Activated CD4-positive, alpha-beta memory T cell treated with anti-CD3 and anti-CD28 coated beads for 36 hours (primary cell): Measurements from ENCODE around the gene CYB5D1. TPM values are rescaled to one million over a fixed set of nuclear protein-coding genes. Genes with fewer than 3 reads are reported as not detected.

ENCODE experiments used
- CTCF ChIA-PET: fragments of 350-600 bp; sonication (Branson Sonifier 250); formaldehyde crosslinking; loops from one replicate; lab custom pipeline; 2021; ENCODE audit warnings: antibody characterized with exemption, inconsistent platforms; lab: Charles Lee
- POLR2A ChIA-PET: fragments of 350-600 bp; sonication (Branson Sonifier 250); formaldehyde crosslinking; loops from one replicate; lab custom pipeline; 2021; ENCODE audit warnings: antibody characterized with exemption; lab: Charles Lee
- DNase-seq: peaks from one replicate; pipeline ENCODE4 v3.0.0-alpha.2; 2020
- H3K27ac Mint-ChIP-seq: one replicate; pipeline ENCODE4 v1.8.0; 2021; ENCODE audit warnings: mixed read lengths
- H3K27me3 Mint-ChIP-seq: one replicate; pipeline ENCODE4 v1.8.0; 2021; ENCODE audit warnings: mixed read lengths
- H3K36me3 Mint-ChIP-seq: one replicate; pipeline ENCODE4 v1.8.0; 2021; ENCODE audit warnings: mixed read lengths
- H3K4me1 Mint-ChIP-seq: one replicate; pipeline ENCODE4 v1.8.0; 2021; ENCODE audit warnings: low read depth, mixed read lengths
- H3K4me3 Mint-ChIP-seq: one replicate; pipeline ENCODE4 v1.8.0; 2021; ENCODE audit warnings: mild to moderate bottlenecking, mixed read lengths
- H3K9me3 Mint-ChIP-seq: one replicate; pipeline ENCODE4 v1.8.0; 2021; ENCODE audit warnings: mixed read lengths
- intact Hi-C: fragments of 100-400 bp; cut with micrococcal nuclease; formaldehyde crosslinking; loops from one replicate; pipeline ENCODE4 v1.15.1; 2023
- total RNA-seq, 2 experiments: library from RNA; stranded (reverse); gene quantifications; one replicate each; pipeline ENCODE4 v1.2.3, GENCODE V29; 2021

CYB5D1 gene
- total RNA-seq, 2 experiments from 2014 or later = 6.0 to 6.9 TPM

DNA sequence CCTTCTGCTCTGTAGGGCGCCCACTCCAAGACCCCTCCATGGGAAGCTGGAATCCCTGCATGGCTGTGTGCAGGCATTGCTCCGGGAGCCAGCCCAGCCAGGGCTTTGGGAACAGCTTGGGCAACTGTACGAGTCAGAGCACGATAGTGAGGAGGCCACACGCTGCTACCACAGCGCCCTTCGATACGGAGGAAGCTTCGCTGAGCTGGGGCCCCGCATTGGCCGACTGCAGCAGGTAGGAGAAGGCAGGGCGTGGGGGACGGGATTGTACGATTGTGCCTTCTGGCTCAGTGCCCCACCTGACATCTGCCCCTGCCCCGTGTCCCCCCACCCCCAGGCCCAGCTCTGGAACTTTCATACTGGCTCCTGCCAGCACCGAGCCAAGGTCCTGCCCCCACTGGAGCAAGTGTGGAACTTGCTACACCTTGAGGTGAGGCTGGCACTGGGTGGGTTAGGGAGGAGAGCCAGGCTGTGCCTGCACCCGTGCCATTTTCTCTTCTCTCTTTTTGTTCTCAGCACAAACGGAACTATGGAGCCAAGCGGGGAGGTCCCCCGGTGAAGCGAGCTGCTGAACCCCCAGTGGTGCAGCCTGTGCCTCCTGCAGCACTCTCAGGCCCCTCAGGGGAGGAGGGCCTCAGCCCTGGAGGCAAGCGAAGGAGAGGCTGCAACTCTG lies 11.6 kb upstream of the CYB5D1 start:
- H3K4me1 Mint-ChIP-seq = peaks cover 45% of the 10 kb centered on the region
- ChIA-PET POLR2A (interaction anchor here (1.5 to 1.9 kb wide), 2 partner anchors 9 to 10 kb away, joined by 4 to 20 read pairs; partner anchors contain the start of gene NAA38), CTCF (interaction anchor here (1.1 to 5.4 kb wide), 3 partner anchors 11 to 23 kb away, joined by 3 to 70 read pairs (median 5); partner anchors contain the start of genes KDM6B and NAA38)
- H3K27ac Mint-ChIP-seq = peak overlapping the region; percentile 45
- peaks cover 33% of the 10 kb centered on the region for H3K36me3 Mint-ChIP-seq
- H3K4me3 Mint-ChIP-seq = peak overlapping the region; percentile 85
- no peak for DNase-seq
- H3K27me3 Mint-ChIP-seq = no peaks in the 10 kb centered on the region
- intact Hi-C loops = no loop called here
- H3K9me3 Mint-ChIP-seq = no peaks in the 10 kb centered on the region

DNA sequence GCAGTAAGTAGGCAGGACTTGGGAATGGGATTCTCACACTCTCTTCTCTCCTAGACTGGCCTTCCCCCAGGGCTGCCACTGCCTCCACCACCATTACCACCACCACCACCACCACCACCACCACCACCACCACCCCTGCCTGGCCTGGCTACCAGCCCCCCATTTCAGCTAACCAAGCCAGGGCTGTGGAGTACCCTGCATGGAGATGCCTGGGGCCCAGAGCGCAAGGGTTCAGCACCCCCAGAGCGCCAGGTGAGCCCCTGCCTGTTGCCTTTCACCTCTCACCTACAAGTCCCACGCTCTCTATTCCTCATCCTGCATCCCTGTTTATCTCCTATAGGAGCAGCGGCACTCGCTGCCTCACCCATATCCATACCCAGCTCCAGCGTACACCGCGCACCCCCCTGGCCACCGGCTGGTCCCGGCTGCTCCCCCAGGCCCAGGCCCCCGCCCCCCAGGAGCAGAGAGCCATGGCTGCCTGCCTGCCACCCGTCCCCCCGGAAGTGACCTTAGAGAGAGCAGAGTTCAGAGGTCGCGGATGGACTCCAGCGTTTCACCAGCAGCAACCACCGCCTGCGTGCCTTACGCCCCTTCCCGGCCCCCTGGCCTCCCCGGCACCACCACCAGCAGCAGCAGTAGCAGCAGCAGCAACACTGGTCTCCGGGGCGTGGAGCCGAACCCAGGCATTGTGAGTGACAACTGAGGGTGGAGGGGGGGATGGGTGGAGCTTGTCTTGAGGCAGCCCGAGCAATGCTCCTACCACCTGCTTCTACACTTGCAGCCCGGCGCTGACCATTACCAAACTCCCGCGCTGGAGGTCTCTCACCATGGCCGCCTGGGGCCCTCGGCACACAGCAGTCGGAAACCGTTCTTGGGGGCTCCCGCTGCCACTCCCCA lies 10.8 kb upstream of the CYB5D1 start:
- Mint-ChIP-seq H3K4me3 (peak overlapping the region; percentile 35), H3K36me3 (peaks cover 41% of the 10 kb centered on the region)
- intact Hi-C loops = no loop called here

DNA sequence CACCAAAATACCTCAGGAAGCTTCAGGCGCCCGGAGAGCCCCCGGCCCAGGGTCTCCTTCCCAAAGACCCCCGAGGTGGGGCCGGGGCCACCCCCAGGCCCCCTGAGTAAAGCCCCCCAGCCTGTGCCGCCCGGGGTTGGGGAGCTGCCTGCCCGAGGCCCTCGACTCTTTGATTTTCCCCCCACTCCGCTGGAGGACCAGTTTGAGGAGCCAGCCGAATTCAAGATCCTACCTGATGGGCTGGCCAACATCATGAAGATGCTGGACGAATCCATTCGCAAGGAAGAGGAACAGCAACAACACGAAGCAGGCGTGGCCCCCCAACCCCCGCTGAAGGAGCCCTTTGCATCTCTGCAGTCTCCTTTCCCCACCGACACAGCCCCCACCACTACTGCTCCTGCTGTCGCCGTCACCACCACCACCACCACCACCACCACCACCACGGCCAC lies 9.6 kb upstream of the CYB5D1 start:
- H3K9me3 Mint-ChIP-seq = no peaks in the 10 kb centered on the region
- no peak overlapping the region for H3K27ac Mint-ChIP-seq
- peaks cover 54% of the 10 kb centered on the region for H3K4me1 Mint-ChIP-seq
- H3K4me3 Mint-ChIP-seq = no peak overlapping the region
- no peak for DNase-seq
- H3K27me3 Mint-ChIP-seq = no peaks in the 10 kb centered on the region
- CTCF ChIA-PET = no interaction called here
- POLR2A ChIA-PET = no interaction called here
- intact Hi-C loops = no loop called here
- peaks cover 47% of the 10 kb centered on the region for H3K36me3 Mint-ChIP-seq

More for the DNA sequence above, 10.8 kb upstream of the CYB5D1 start:
- H3K9me3 Mint-ChIP-seq = no peaks in the 10 kb centered on the region
- CTCF ChIA-PET = interaction anchor here (1.1 to 5.4 kb wide), 2 partner anchors 10 to 12 kb away, joined by 3 to 70 read pairs; partner anchors contain the start of genes KDM6B and NAA38
- H3K27me3 Mint-ChIP-seq = no peaks in the 10 kb centered on the region
- H3K4me1 Mint-ChIP-seq = peaks cover 48% of the 10 kb centered on the region
- POLR2A ChIA-PET = no interaction called here
- peak overlapping the region; percentile 67 for H3K27ac Mint-ChIP-seq
- DNase-seq = no peak

DNA sequence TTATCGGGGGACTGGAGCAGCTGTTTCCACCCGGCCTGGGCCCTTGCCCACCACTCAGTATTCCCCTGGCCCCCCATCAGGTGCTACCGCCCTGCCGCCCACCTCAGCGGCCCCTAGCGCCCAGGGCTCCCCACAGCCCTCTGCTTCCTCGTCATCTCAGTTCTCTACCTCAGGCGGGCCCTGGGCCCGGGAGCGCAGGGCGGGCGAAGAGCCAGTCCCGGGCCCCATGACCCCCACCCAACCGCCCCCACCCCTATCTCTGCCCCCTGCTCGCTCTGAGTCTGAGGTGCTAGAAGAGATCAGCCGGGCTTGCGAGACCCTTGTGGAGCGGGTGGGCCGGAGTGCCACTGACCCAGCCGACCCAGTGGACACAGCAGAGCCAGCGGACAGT lies 9.1 kb upstream of the CYB5D1 start:
- no peak overlapping the region for H3K4me3 Mint-ChIP-seq
- POLR2A ChIA-PET = interaction anchor here (1.2 kb wide), 1 partner anchor 8 kb away, joined by 3 read pairs; no protein-coding TSS in a partner anchor
- CTCF ChIA-PET = interaction anchor here (3.2 kb wide), 1 partner anchor 15 kb away, joined by 49 read pairs; the partner anchor contains the start of gene KDM6B
- H3K27me3 Mint-ChIP-seq = no peaks in the 10 kb centered on the region
- H3K36me3 Mint-ChIP-seq = peaks cover 47% of the 10 kb centered on the region
- peaks cover 55% of the 10 kb centered on the region for H3K4me1 Mint-ChIP-seq
- no peak for DNase-seq
- H3K27ac Mint-ChIP-seq = no peak overlapping the region
- H3K9me3 Mint-ChIP-seq = no peaks in the 10 kb centered on the region
- intact Hi-C loops = no loop called here

DNA sequence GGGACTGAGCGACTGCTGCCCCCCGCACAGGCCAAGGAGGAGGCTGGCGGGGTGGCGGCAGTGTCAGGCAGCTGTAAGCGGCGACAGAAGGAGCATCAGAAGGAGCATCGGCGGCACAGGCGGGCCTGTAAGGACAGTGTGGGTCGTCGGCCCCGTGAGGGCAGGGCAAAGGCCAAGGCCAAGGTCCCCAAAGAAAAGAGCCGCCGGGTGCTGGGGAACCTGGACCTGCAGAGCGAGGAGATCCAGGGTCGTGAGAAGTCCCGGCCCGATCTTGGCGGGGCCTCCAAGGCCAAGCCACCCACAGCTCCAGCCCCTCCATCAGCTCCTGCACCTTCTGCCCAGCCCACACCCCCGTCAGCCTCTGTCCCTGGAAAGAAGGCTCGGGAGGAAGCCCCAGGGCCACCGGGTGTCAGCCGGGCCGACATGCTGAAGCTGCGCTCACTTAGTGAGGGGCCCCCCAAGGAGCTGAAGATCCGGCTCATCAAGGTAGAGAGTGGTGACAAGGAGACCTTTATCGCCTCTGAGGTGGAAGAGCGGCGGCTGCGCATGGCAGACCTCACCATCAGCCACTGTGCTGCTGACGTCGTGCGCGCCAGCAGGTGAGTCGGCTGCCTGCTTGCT lies 8.6 kb upstream of the CYB5D1 start:
- Mint-ChIP-seq H3K4me3 (no peak overlapping the region), H3K36me3 (peaks cover 47% of the 10 kb centered on the region), H3K27me3 (no peaks in the 10 kb centered on the region), H3K9me3 (no peaks in the 10 kb centered on the region), H3K27ac (peak overlapping the region; percentile 63), H3K4me1 (peaks cover 57% of the 10 kb centered on the region)
- no peak for DNase-seq
- intact Hi-C loops = no loop called here
- ChIA-PET POLR2A (interaction anchor here (1.2 kb wide), 1 partner anchor 9 kb away, joined by 3 read pairs; no protein-coding TSS in a partner anchor), CTCF (interaction anchor here (3.2 kb wide), 1 partner anchor 16 kb away, joined by 49 read pairs; the partner anchor contains the start of gene KDM6B)

DNA sequence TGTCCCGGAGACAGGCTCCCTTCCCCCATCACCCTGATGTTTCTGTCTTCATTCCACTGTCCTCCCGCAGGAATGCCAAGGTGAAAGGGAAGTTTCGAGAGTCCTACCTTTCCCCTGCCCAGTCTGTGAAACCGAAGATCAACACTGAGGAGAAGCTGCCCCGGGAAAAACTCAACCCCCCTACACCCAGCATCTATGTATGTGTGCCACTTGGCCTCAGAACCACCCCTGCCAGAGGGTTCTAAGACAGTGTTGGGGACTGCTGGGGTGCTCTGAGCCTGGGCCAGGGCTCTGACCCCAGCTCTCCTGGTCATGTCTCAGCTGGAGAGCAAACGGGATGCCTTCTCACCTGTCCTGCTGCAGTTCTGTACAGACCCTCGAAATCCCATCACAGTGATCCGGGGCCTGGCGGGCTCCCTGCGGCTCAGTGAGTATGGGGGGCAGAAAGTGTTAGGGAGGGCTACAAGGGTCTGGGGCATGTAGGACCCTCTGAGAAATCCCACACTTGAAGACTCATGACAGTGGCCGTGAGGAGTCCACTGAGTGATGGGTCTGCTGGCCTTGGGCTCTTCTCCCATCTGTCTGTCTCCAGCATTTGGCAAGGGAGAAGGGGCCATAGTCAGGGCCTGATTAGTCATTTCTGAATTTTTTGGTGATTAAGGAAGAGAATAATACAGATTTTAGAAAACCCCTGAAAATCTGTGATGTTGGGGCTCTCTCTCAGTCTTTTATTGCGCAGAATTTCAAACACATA lies 7.9 kb upstream of the CYB5D1 start:
- POLR2A ChIA-PET = interaction anchor here (1.2 to 1.7 kb wide), 3 partner anchors 8 to 15 kb away, joined by 3 to 11 read pairs (median 4); no protein-coding TSS in a partner anchor
- CTCF ChIA-PET = interaction anchor here (0.9 to 3.2 kb wide), 6 partner anchors 16 to 140 kb away, joined by 3 to 49 read pairs (median 5); partner anchors contain the start of gene KDM6B
- peak overlapping the region; percentile 63 for H3K27ac Mint-ChIP-seq
- H3K9me3 Mint-ChIP-seq = no peaks in the 10 kb centered on the region
- peaks cover 57% of the 10 kb centered on the region for H3K4me1 Mint-ChIP-seq
- no peak overlapping the region for H3K4me3 Mint-ChIP-seq
- intact Hi-C loops = loop anchor here (10.0 kb wide), 1 partner anchor 105 kb away; no protein-coding TSS in a partner anchor
- no peaks in the 10 kb centered on the region for H3K27me3 Mint-ChIP-seq
- DNase-seq = no peak
- H3K36me3 Mint-ChIP-seq = peaks cover 47% of the 10 kb centered on the region

DNA sequence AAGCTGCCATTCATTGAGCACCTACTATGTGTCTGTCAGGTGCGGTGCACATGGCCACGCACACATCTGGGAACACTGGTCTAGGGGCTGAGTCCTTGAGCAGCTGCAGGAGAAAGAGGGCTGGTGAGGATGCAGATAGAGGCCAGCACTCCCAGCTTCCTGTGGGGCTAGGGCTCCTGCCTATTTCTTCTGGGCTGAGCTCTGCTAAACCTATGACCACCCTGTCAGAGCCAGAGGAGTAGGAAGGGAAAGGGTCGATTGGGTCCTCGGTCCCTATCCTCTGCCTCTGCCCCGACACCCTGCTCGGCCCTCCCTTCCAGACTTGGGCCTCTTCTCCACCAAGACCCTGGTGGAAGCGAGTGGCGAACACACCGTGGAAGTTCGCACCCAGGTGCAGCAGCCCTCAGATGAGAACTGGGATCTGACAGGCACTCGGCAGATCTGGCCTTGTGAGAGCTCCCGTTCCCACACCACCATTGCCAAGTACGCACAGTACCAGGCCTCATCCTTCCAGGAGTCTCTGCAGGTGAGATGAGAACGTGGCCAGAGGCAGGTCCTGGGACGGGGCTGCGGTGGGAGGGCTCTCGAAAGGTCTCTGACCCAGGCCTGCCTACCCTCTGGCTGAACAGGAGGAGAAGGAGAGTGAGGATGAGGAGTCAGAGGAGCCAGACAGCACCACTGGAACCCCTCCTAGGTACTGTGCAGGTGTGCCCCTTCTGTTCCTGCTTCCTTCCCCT lies 6.9 kb upstream of the CYB5D1 start:
- H3K9me3 Mint-ChIP-seq = no peaks in the 10 kb centered on the region
- CTCF ChIA-PET = interaction anchor here (0.6 to 3.2 kb wide), 13 partner anchors 10 to 223 kb away, joined by 3 to 49 read pairs (median 4); partner anchors contain the start of gene KDM6B
- H3K27me3 Mint-ChIP-seq = no peaks in the 10 kb centered on the region
- peaks cover 48% of the 10 kb centered on the region for H3K36me3 Mint-ChIP-seq
- POLR2A ChIA-PET = interaction anchor here (1.3 to 1.7 kb wide), 2 partner anchors 9 to 16 kb away, joined by 4 to 11 read pairs; no protein-coding TSS in a partner anchor
- no peak for DNase-seq
- H3K27ac Mint-ChIP-seq = peak overlapping the region; percentile 54
- intact Hi-C loops = loop anchor here (1.0 to 10.0 kb wide), 4 partner anchors 9 to 106 kb away; no protein-coding TSS in a partner anchor
- H3K4me1 Mint-ChIP-seq = peaks cover 59% of the 10 kb centered on the region
- peak overlapping the region; percentile 66 for H3K4me3 Mint-ChIP-seq

DNA sequence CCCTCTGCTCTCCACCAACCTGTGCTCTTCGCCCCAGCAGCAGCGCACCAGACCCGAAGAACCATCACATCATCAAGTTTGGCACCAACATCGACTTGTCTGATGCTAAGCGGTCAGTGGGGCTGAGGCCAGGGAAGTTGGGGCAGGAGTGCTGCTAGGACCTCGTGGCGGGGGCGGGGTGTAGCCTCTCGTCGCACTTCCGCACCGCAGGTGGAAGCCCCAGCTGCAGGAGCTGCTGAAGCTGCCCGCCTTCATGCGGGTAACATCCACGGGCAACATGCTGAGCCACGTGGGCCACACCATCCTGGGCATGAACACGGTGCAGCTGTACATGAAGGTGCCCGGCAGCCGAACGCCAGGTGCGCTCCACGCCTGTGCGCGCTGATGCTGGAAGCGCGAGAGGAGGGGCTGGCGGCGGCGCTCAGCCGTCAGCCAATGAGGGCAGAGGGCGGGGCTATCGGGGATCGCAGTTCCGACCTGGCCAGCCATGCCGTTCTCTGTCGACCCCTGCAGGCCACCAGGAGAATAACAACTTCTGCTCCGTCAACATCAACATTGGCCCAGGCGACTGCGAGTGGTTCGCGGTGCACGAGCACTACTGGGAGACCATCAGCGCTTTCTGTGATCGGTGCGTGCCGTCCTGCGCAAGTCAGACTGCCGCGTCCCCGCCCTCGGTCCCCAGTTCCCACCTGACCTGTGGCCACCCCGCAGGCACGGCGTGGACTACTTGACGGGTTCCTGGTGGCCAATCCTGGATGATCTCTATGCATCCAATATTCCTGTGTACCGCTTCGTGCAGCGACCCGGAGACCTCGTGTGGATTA lies 6.2 kb upstream of the CYB5D1 start:
- ChIA-PET CTCF (interaction anchor here (0.6 to 3.2 kb wide), 11 partner anchors 11 to 222 kb away, joined by 3 to 49 read pairs (median 4); partner anchors contain the start of gene KDM6B), POLR2A (interaction anchor here (1.7 kb wide), 1 partner anchor 16 kb away, joined by 11 read pairs; no protein-coding TSS in a partner anchor)
- peak overlapping the region; percentile 49 for H3K27ac Mint-ChIP-seq
- H3K36me3 Mint-ChIP-seq = peaks cover 45% of the 10 kb centered on the region
- peak; percentile 95 for DNase-seq
- H3K4me1 Mint-ChIP-seq = peaks cover 56% of the 10 kb centered on the region
- peak overlapping the region; percentile 66 for H3K4me3 Mint-ChIP-seq
- no peaks in the 10 kb centered on the region for H3K27me3 Mint-ChIP-seq
- intact Hi-C loops = loop anchor here (1.0 to 10.0 kb wide), 4 partner anchors 9 to 107 kb away; no protein-coding TSS in a partner anchor
- no peaks in the 10 kb centered on the region for H3K9me3 Mint-ChIP-seq

DNA sequence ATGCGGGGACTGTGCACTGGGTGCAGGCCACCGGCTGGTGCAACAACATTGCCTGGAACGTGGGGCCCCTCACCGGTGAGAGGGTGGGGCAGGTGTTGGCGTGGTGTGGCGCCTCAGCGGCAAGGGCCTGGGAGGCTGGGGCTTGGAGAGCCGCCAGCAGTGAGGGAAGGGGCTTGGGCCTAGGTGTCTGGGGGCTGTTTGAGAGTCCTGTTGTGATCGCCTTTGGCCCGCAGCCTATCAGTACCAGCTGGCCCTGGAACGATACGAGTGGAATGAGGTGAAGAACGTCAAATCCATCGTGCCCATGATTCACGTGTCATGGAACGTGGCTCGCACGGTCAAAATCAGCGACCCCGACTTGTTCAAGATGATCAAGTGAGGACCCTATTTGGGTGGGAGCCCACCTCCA lies 5.5 kb upstream of the CYB5D1 start:
- ChIA-PET POLR2A (interaction anchor here (1.6 kb wide), 1 partner anchor 9 kb away, joined by 3 read pairs; no protein-coding TSS in a partner anchor), CTCF (interaction anchor here (1.3 to 3.2 kb wide), 3 partner anchors 15 to 19 kb away, joined by 3 to 49 read pairs (median 4); partner anchors contain the start of gene KDM6B)
- Mint-ChIP-seq H3K4me3 (no peak overlapping the region), H3K27me3 (no peaks in the 10 kb centered on the region), H3K27ac (peak overlapping the region; percentile 51), H3K9me3 (no peaks in the 10 kb centered on the region), H3K4me1 (peaks cover 53% of the 10 kb centered on the region), H3K36me3 (peaks cover 40% of the 10 kb centered on the region)
- no peak for DNase-seq
- intact Hi-C loops = loop anchor here (10.0 kb wide), 1 partner anchor 107 kb away; no protein-coding TSS in a partner anchor
